K562 (cell line): ENCODE results near the gene ANKS1A. TPM values are rescaled to one million over a fixed set of nuclear protein-coding genes. Genes with fewer than 3 reads are reported as not detected.
A peak's percentile ranks its signal among the peaks of the same experiment; 100 is the strongest.

ENCODE experiments used
- ATAC-seq: fragments of 200-7000 bp; cut with Tn5 transposase; 3 replicates; pipeline ENCODE4 v1.9.1; 2020; ENCODE audit warnings: moderate library complexity
- BruUV-seq: library from RNA; stranded (reverse); fragments of 400-500 nt; replicated peaks from 2 replicates; lab custom pipeline; 2021; lab: Mats Ljungman, UMichigan
- CTCF ChIA-PET: fragments of 300-600 bp; formaldehyde crosslinking; extraction: SDS; loops from one replicate; lab custom pipeline; 2021; ENCODE audit warnings: low intra/inter-chr PET ratio; lab: Yijun Ruan, JAX
- POLR2A ChIA-PET: fragments of 300-600, 350-650 bp; sonication (Branson Sonifier 250); formaldehyde crosslinking; extraction: SDS; loops from one replicate; lab custom pipeline; 2021; ENCODE audit warnings: antibody characterized with exemption, inconsistent platforms; lab: Yijun Ruan, JAX
- DNase-seq, 4 experiments: peaks; one replicate each; pipeline versions ENCODE4 v3.0.0 to v3.0.0-alpha.2; 2011 to 2018; ENCODE audit warnings: low spot score in 3 of 4, mixed read lengths in 3 of 4; ENCODE audit errors: extremely low read depth in 1 of 4
- FAIRE-seq: peaks from 2 replicates; lab custom pipeline; 2011; peaks lifted over from hg19 to GRCh38; lab: Jason Lieb, UNC
- H2AFZ ChIP-seq: 2 replicates; pipeline ENCODE4 v1.6.0; 2011; ENCODE audit warnings: low read depth, low read length, control low read depth, inconsistent platforms
- H3K27ac ChIP-seq: fragments of 200-600 bp; 3 replicates; pipeline ENCODE4 v1.8.0; 2011; ENCODE audit warnings: low read depth, mild to moderate bottlenecking, control low read depth, inconsistent platforms, low read length, moderate library complexity, mixed read lengths; ENCODE audit errors: extremely low read depth
- H3K27me3 ChIP-seq, 2 experiments: fragments of 300-600 bp in 1 of 2; 2 replicates in 1 of 2; 3 replicates in 1 of 2; pipeline versions ENCODE4 v1.6.0 to v1.8.0; 2011; ENCODE audit warnings: inconsistent platforms in 2 of 2, low read length in 2 of 2, mild to moderate bottlenecking in 1 of 2, mixed read lengths in 1 of 2, moderate library complexity in 1 of 2; ENCODE audit not compliant: control insufficient read depth in 2 of 2, insufficient read depth in 2 of 2
- H3K36me3 ChIP-seq: fragments of 300-600 bp; 3 replicates; pipeline ENCODE4 v1.8.0; 2011; ENCODE audit warnings: mild to moderate bottlenecking, low read length, inconsistent platforms; ENCODE audit not compliant: control insufficient read depth, insufficient read depth
- H3K4me1 ChIP-seq, 2 experiments: fragments of 200-600 bp in 1 of 2; replicated peaks in 1 of 2; 2 replicates in 1 of 2; 3 replicates in 1 of 2; pipeline versions ENCODE4 v1.5.1 to v1.8.0; 2011; ENCODE audit warnings: inconsistent platforms in 2 of 2, low read length in 2 of 2, mild to moderate bottlenecking in 1 of 2, mixed read lengths in 1 of 2, moderate library complexity in 1 of 2; ENCODE audit not compliant: control insufficient read depth in 2 of 2, insufficient read depth in 2 of 2
- H3K4me2 ChIP-seq: 2 replicates; pipeline ENCODE4 v1.6.1; 2011; ENCODE audit warnings: low read length, control low read depth, inconsistent platforms, mixed read lengths; ENCODE audit not compliant: insufficient read depth
- H3K4me3 ChIP-seq: fragments of 200-600 bp; sonication (generic), shearing (Covaris generic); 2 replicates; pipeline ENCODE4 v1.5.1; 2016; ENCODE audit warnings: control low read depth, inconsistent platforms
- H3K79me2 ChIP-seq: fragments of 200-600 bp; 3 replicates; pipeline ENCODE4 v1.8.0; 2011; ENCODE audit warnings: low read length, inconsistent platforms; ENCODE audit not compliant: control insufficient read depth, insufficient read depth
- H3K9ac ChIP-seq, 2 experiments: 2 replicates each; pipeline versions ENCODE4 v1.6.0 to v1.6.1; 2011; ENCODE audit warnings: low read depth in 2 of 2, low read length in 2 of 2, control low read depth in 1 of 2, inconsistent platforms in 1 of 2, mild to moderate bottlenecking in 1 of 2, mixed read lengths in 1 of 2; ENCODE audit not compliant: insufficient read depth in 1 of 2
- H3K9me1 ChIP-seq: one replicate; pipeline ENCODE4 v1.6.0; 2011; ENCODE audit warnings: inconsistent platforms, mild to moderate bottlenecking, low read length, moderate library complexity; ENCODE audit not compliant: control insufficient read depth, insufficient read depth
- H3K9me3 ChIP-seq: replicated peaks from 2 replicates; pipeline ENCODE4 v1.5.1; 2011; ENCODE audit warnings: low read depth, low read length, inconsistent platforms; ENCODE audit not compliant: control insufficient read depth, insufficient read depth
- H4K20me1 ChIP-seq: replicated peaks from 2 replicates; pipeline ENCODE4 v1.6.1; 2011; ENCODE audit warnings: low read length, inconsistent platforms, mixed read lengths; ENCODE audit not compliant: control insufficient read depth, insufficient read depth
- ARNT ChIP-seq, 2 experiments: fragments of 450-650 bp; IDR thresholded peaks; 2 replicates each; pipeline ENCODE4 v1.6.1; 2016; ENCODE audit warnings: mild to moderate bottlenecking in 1 of 2
- CREBBP ChIP-seq: IDR thresholded peaks from one replicate; pipeline ENCODE4 v1.6.1; 2012; ENCODE audit warnings: low read depth, mild to moderate bottlenecking, control low read depth, inconsistent platforms, low read length
- ESRRB ChIP-seq: fragments of 250-450 bp; sonication (Bioruptor Pico); IDR thresholded peaks from 2 replicates; pipeline ENCODE4 v1.5.0; 2020; ENCODE audit warnings: mild to moderate bottlenecking, moderate library complexity, borderline replicate concordance
- IRF2 ChIP-seq: sonication (generic); formaldehyde crosslinking; IDR thresholded peaks from 2 replicates; pipeline ENCODE4 v1.8.1; 2022; ENCODE audit warnings: mild to moderate bottlenecking, missing genetic modification reagents
- MEF2D ChIP-seq: conservative IDR thresholded peaks from 2 replicates; pipeline ENCODE4 v1.6.1; 2016; ENCODE audit warnings: low read depth, missing genetic modification characterization, missing compliant biosample characterization
- MXI1 ChIP-seq: IDR thresholded peaks from 2 replicates; pipeline ENCODE4 v1.6.1; 2011; ENCODE audit warnings: low read depth, mild to moderate bottlenecking, improper control_type of control experiment, low read length
- RAD51 ChIP-seq: fragments of 450-650 bp; IDR thresholded peaks from 2 replicates; pipeline ENCODE4 v1.7.1; 2016; ENCODE audit warnings: low read depth, mild to moderate bottlenecking, borderline replicate concordance
- SP1 ChIP-seq: sonication (generic); formaldehyde crosslinking; IDR thresholded peaks from 2 replicates; pipeline ENCODE4 v1.8.1; 2022; ENCODE audit warnings: mild to moderate bottlenecking, missing genetic modification reagents
- ZBTB8A ChIP-seq: fragments of 450-650 bp; IDR thresholded peaks from 2 replicates; pipeline ENCODE4 v1.6.1; 2018; ENCODE audit warnings: mild to moderate bottlenecking, moderate library complexity; ENCODE audit not compliant: partially characterized antibody
- ZFP30 ChIP-seq: fragments of 250-450 bp; sonication (Bioruptor Pico); IDR thresholded peaks from 2 replicates; pipeline ENCODE4 v1.8.0; 2022; ENCODE audit warnings: moderate library complexity, mild to moderate bottlenecking, inconsistent platforms, borderline replicate concordance
- WGBS: fragments of 100-300 bp; shearing (Covaris generic); methylation state at CpG from one replicate; pipeline ENCODE4 v1.1.6; 2016; ENCODE audit warnings: low coverage, mixed read lengths; ENCODE audit not compliant: insufficient coverage; ENCODE audit errors: missing lambda C conversion rate; 5-methylcytosine and 5-hydroxymethylcytosine counted together
- in situ Hi-C: fragments of 300-500 bp; cut with MboI; formaldehyde crosslinking; loops from 4 replicates; pipeline ENCODE4 v1.15.0; 2018; ENCODE audit warnings: inconsistent platforms, mixed read lengths
- intact Hi-C: fragments of 100-400 bp; cut with micrococcal nuclease; formaldehyde crosslinking; loops from 2 replicates; pipeline ENCODE4 v1.14.2; 2022
- polyA plus RNA-seq, 8 experiments: library from polyadenylated mRNA; depleted of rRNA in 4 of 8; stranded (reverse) in 5 of 8; unstranded in 3 of 8; fragments of >200 nt; fragmentation: Nextera tagmentation in 2 of 8; fragmentation: Illumina TruSeq in 1 of 8; extraction: Ambion mirVana in 2 of 8; extraction: Trizol in 1 of 8; gene quantifications; 2 replicates each; pipeline versions ENCODE4 v1.2.1 to v1.2.3, GENCODE V29; 2011 to 2014; ENCODE audit warnings: inconsistent platforms in 1 of 8, missing spikeins in 1 of 8
- total RNA-seq, 7 experiments: library from RNA; depleted of rRNA in 6 of 7; stranded (reverse); fragments of >200 nt in 6 of 7; fragmentation: Illumina TruSeq in 2 of 7; extraction: Trizol in 2 of 7; gene quantifications; 2 replicates each; pipeline versions ENCODE4 v1.2.1 to v1.2.3, GENCODE V29; 2011 to 2021; ENCODE audit warnings: low replicate concordance in 1 of 7

Gene ANKS1A
- total and polyA plus RNA-seq, 9 of the 15 experiments (the other 6 are each of a cell fraction or from before 2014, with no cell fraction given): 1.1 to 13.8 (median 5.3) TPM

GRCh38 chr6:35084511-35085203, 195.6 kb downstream of the ANKS1A start (continued):
- no peak for TF ChIP-seq ARNT (IDR thresholded peaks at IDR 0.05)

GRCh38 chr6:35085359-35086281, 196.6 kb downstream of the ANKS1A start:
- Histone ChIP-seq H2AFZ (no peak overlapping the region), H3K27ac (no peak overlapping the region), H3K27me3 (no peaks in the 10 kb centered on the region), H3K4me2 (no peak overlapping the region), H4K20me1 (no peaks in the 10 kb centered on the region), H3K9me1 (no peaks in the 10 kb centered on the region), H3K9ac (peak overlapping the region in 1 of 2 experiments; percentile 49; a peak in 1 of 4 replicates), H3K4me3 (no peak overlapping the region), H3K79me2 (no peaks in the 10 kb centered on the region), H3K4me1 (peaks cover 0 to 9% of the 10 kb centered on the region in 2 experiments; a peak in 1 of 5 replicates), H3K36me3 (peaks cover 7% of the 10 kb centered on the region; the same call in 1 of the 3 replicates), H3K9me3 (no peaks in the 10 kb centered on the region)
- in situ Hi-C loops (no loop called here), intact Hi-C loops (no loop called here)
- 80% methylated on average over 30 of the region's 30 CpGs for WGBS
- ATAC-seq (no peak), FAIRE-seq (no peak), DNase-seq (no peak)
- ChIA-PET POLR2A (no interaction called here), CTCF (no interaction called here)
- BruUV-seq: no TSS peak
- no peak for TF ChIP-seq MEF2D (tag)
- no peak for TF ChIP-seq IRF2 (CRISPR knock-in tag)
- TF ChIP-seq MXI1: no peak
- TF ChIP-seq RAD51: no peak
- no peak for TF ChIP-seq ZBTB8A
- TF ChIP-seq CREBBP: no peak
- no peak for TF ChIP-seq ZFP30
- no peak for TF ChIP-seq SP1 (CRISPR knock-in tag)
- TF ChIP-seq ESRRB (CRISPR knock-in tag): no peak
- TF ChIP-seq, all 486 proteins: peak for 0
